ENCODE data around the gene OR8B3. TPM values are rescaled to one million over a fixed set of nuclear protein-coding genes. Genes with fewer than 3 reads are reported as not detected.

The OR8B3 gene
- total and polyA plus RNA-seq, 2 donors (not counting 3 experiments of a cell fraction or from before 2014, with no cell fraction given): not detected

GRCh38 chr11:124421043-124421442 lies 22.2 kb upstream of the OR8B3 start:
- no peaks in the 10 kb centered on the region for H3K9me1 ChIP-seq (replicated peaks; ENCODE audit: control insufficient read depth, extremely low read depth, insufficient read depth, low read length)
- no peaks in the 10 kb centered on the region for H3K4me1 ChIP-seq (ENCODE audit: control insufficient read depth, extremely low read depth, insufficient read depth, low read length)
- H3K9ac ChIP-seq (replicated peaks; ENCODE audit: extremely low read depth, insufficient read depth, low read length): no peak overlapping the region
- FAIRE-seq (no peak), DNase-seq (ENCODE audit: low read depth, low spot score) (no peak)
- POLR2A ChIA-PET: no interaction called here
- H3K4me2 ChIP-seq (ENCODE audit: insufficient read depth, low read length): no peak overlapping the region
- TF ChIP-seq POLR2AphosphoS5 (IDR thresholded peaks at IDR 0.05; ENCODE audit: insufficient read depth, low read depth, low read length) (no peak), GATA2 (IDR thresholded peaks at IDR 0.05; ENCODE audit: insufficient read depth, insufficient read length, low read depth, low read length) (no peak), FOS (IDR thresholded peaks at IDR 0.05; ENCODE audit: borderline replicate concordance, insufficient read depth, low read length) (no peak), MYC (IDR thresholded peaks at IDR 0.05; ENCODE audit: low read depth, low read length) (no peak), MAX (IDR thresholded peaks at IDR 0.05; ENCODE audit: insufficient read depth, insufficient read length) (no peak), JUN (IDR thresholded peaks at IDR 0.05; ENCODE audit: borderline replicate concordance, insufficient read depth, insufficient read length, low read depth) (no peak), EZH2 (IDR thresholded peaks at IDR 0.05; ENCODE audit: borderline replicate concordance, low read depth, low read length, severe bottlenecking) (no peak), CTCF (IDR thresholded peaks at IDR 0.05; ENCODE audit: extremely low read depth in 1 of 2, insufficient read depth in 1 of 2, low read depth in 1 of 2, low read length in 2 of 2) (no peak), POLR2A (IDR thresholded peaks at IDR 0.05; ENCODE audit: low read depth, low read length) (no peak)
- H3K9me3 ChIP-seq (replicated peaks; ENCODE audit: control insufficient read depth, insufficient read depth, low read length): no peaks in the 10 kb centered on the region
- no peaks in the 10 kb centered on the region for H3K79me2 ChIP-seq (ENCODE audit: control insufficient read depth, insufficient read depth, low read length)
- no peak overlapping the region for H3K4me3 ChIP-seq (replicated peaks in 1 of 3; ENCODE audit: insufficient read depth in 1 of 3, low read depth in 1 of 3, low read length in 3 of 3)
- no peak overlapping the region for H3K27ac ChIP-seq (ENCODE audit: insufficient read depth, low read depth, low read length)
- BruUV-seq (replicated peaks): no TSS peak
- no peaks in the 10 kb centered on the region for H4K20me1 ChIP-seq (replicated peaks; ENCODE audit: control insufficient read depth, extremely low read depth, insufficient read depth, low read length)
- CTCF ChIA-PET: no interaction called here
- H3K27me3 ChIP-seq (ENCODE audit: control insufficient read depth in 2 of 2, insufficient read depth in 2 of 2, low read length in 2 of 2): peaks cover 2 to 5% of the 10 kb centered on the region in 2 experiments
- dilution Hi-C loops (cut with MboI; ENCODE audit: extremely low pct_ligation_motif_present, low sequenced_read_pairs) (no loop called here), intact Hi-C loops (cut with micrococcal nuclease) (no loop called here)
- no peak overlapping the region for H2AFZ ChIP-seq (ENCODE audit: low read depth, low read length)
- no peaks in the 10 kb centered on the region for H3K36me3 ChIP-seq (ENCODE audit: control insufficient read depth in 2 of 2, extremely low read depth in 1 of 2, insufficient read depth in 2 of 2, low read length in 2 of 2)

All from endothelial cell of umbilical vein (primary cell).